LNCAP (cell line): ENCODE data around the gene SIRT2.

Experiments used
- CTCF ChIP-seq: fragments of 450-650 bp; IDR thresholded peaks from 2 replicates; pipeline ENCODE4 v1.5.1; 2017; ENCODE audit warnings: mild to moderate bottlenecking

The SIRT2 gene

GRCh38 chr19:38899447-38900201, at the start of gene SIRT2, which contains the start of gene NFKBIB:
Gene SIRT2 (minus strand): TSS chr19:38899618. CDS start chr19:38899521, 97 bp downstream.
Gene NFKBIB (plus strand): TSS chr19:38899969. CDS start chr19:38900033, 64 bp downstream.
- no peak for TF ChIP-seq CTCF

GRCh38 chr19:38946229-38947010, 47.0 kb upstream of the SIRT2 start:
- no peak for TF ChIP-seq CTCF

- TF ChIP-seq CTCF, result no peak
Measured at GRCh38 chr19:38945562-38946228, 46.3 kb upstream of the SIRT2 start.

GRCh38 chr19:38944981-38945506, 45.6 kb upstream of the SIRT2 start:
- TF ChIP-seq CTCF, result no peak

- TF ChIP-seq CTCF, result no peak
Measured at GRCh38 chr19:38942471-38943181, 43.2 kb upstream of the SIRT2 start.

DNA sequence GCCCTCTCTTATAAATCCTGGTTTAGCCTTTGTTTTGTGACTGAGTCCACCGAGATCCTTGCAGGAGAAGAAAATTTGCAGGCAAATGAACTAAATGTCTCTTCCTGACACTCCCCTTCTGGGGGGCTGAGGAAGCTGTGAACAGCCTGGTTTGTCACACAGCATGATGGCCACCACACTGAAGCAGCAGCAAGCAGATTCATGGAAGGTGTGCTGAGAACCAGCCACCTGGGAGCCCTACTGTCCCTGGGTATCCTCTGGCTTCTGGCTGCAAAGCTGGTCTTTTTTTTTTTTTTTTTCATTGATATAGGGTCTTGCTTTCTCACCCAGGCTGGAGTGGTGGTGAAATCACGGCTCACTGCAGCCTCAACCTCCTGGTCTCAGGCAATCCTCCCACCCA, 42.6 kb upstream of the SIRT2 start:
- no peak for TF ChIP-seq CTCF

- no peak for TF ChIP-seq CTCF
Measured at GRCh38 chr19:38939957-38940356, 40.5 kb upstream of the SIRT2 start.
